ENCODE results near the gene SLFN11.

DNA sequence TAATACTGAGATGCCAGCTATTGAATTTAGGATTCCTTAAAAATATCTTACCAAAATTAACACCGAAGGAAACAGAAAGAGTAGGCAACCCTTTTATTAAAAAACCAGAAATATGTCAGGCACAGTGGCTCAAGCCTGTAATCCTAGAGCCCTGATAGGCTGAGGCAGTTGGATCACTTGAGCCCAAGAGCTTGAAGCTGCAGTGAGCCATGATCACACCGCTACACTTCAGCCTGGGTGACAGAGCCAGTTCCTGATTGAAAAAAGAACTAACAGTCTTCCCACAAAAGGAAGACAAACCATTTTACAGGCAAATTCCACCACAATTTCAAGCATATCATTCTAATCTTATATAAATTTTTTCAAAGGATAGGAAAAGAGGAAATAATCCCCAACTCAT is 43.2 kb upstream of the SLFN11 start:
- no peak for TF ChIP-seq CTCF (IDR thresholded peaks at IDR 0.05; ENCODE audit: low read length)
- no peak for TF ChIP-seq EZH2 (IDR thresholded peaks at IDR 0.05; ENCODE audit: borderline replicate concordance, low read length)
